ENCODE results near the gene ABCC3. TPM values are rescaled to one million over a fixed set of nuclear protein-coding genes. Genes with fewer than 3 reads are reported as not detected.

ABCC3 gene
- total and polyA plus RNA-seq, 9 of the 15 experiments (the other 6 are each of a cell fraction or from before 2014, with no cell fraction given) = 0.03 to 1.6 (median 0.42) TPM; not detected in 5

DNA sequence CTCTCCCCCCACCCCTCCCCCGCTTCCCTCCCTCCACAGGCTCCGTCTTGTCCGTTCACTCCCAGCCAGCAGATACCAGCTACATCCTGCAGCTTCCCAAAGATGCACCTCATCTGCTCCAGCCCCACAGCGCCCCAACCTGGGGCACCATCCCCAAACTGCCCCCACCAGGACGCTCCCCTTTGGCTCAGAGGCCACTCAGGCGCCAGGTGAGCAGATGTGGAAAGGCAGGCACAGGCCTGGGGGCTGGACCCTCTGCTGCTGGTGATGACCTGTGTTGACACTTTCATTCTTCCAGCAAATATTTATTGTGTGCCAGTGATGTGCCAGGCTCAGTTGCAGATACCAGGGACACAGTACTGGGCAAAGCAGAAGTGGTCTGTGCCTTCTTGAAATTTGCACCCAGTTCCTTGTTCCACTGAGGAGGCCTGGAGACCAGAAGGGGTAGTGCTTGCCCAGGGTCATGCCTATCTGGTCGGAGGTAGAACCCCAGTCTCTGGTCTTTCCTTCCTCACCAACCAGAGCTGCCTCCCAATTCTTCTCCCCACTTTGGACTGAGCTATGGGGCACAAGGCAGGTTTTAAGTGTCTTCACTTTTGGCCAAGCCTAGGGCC lies 10.3 kb upstream of the ABCC3 start:
- Histone ChIP-seq H3K4me2 (ENCODE audit: insufficient read depth, low read length) (no peak overlapping the region), H3K4me3 (no peak overlapping the region), H2AFZ (ENCODE audit: low read depth, low read length) (no peak overlapping the region), H3K27ac (ENCODE audit: extremely low read depth, low read depth, low read length) (no peak overlapping the region), H3K9me1 (ENCODE audit: control insufficient read depth, insufficient read depth, low read length) (no peaks in the 10 kb centered on the region), H3K79me2 (ENCODE audit: control insufficient read depth, insufficient read depth, low read length) (no peaks in the 10 kb centered on the region), H3K36me3 (ENCODE audit: control insufficient read depth, insufficient read depth, low read length) (no peaks in the 10 kb centered on the region), H4K20me1 (replicated peaks; ENCODE audit: control insufficient read depth, insufficient read depth, low read length) (no peaks in the 10 kb centered on the region), H3K9ac (ENCODE audit: insufficient read depth in 1 of 2, low read depth in 2 of 2, low read length in 2 of 2) (no peak overlapping the region), H3K27me3 (ENCODE audit: control insufficient read depth in 2 of 2, insufficient read depth in 2 of 2, low read length in 2 of 2) (peaks cover 18 to 39% of the 10 kb centered on the region in 2 experiments), H3K4me1 (replicated peaks in 1 of 2; ENCODE audit: control insufficient read depth in 2 of 2, insufficient read depth in 2 of 2, low read length in 2 of 2) (peaks cover 7 to 35% of the 10 kb centered on the region in 2 experiments; a peak in 4 of 5 replicates), H3K9me3 (replicated peaks; ENCODE audit: control insufficient read depth, insufficient read depth, low read depth, low read length) (no peaks in the 10 kb centered on the region)
- intact Hi-C loops (cut with micrococcal nuclease) = no loop called here
- ChIA-PET CTCF (ENCODE audit: low intra/inter-chr PET ratio) (interaction anchor here (1.0 kb wide), 1 partner anchor 57 kb away, joined by 3 read pairs; no protein-coding TSS in a partner anchor), POLR2A (interaction anchor here (0.6 to 1.4 kb wide), 3 partner anchors 8 to 93 kb away, joined by 3 to 6 read pairs (median 3); partner anchors contain the start of gene CACNA1G)
- in situ Hi-C loops (cut with MboI) = loop anchor here (5.0 kb wide), 1 partner anchor 137 kb away; no protein-coding TSS in a partner anchor
- DNase-seq (ENCODE audit: extremely low read depth in 1 of 4, low spot score in 3 of 4) (no peak), FAIRE-seq (no peak), ATAC-seq (no peak)
- BruUV-seq (replicated peaks) = no TSS peak
- WGBS (ENCODE audit: insufficient coverage, low coverage, missing lambda C conversion rate) = 10% methylated on average over 6 of the region's 7 CpGs
- TF ChIP-seq ZNF644 (tag; IDR thresholded peaks at IDR 0.05; ENCODE audit: low read depth) = no peak
- TF ChIP-seq, protein P1, sequence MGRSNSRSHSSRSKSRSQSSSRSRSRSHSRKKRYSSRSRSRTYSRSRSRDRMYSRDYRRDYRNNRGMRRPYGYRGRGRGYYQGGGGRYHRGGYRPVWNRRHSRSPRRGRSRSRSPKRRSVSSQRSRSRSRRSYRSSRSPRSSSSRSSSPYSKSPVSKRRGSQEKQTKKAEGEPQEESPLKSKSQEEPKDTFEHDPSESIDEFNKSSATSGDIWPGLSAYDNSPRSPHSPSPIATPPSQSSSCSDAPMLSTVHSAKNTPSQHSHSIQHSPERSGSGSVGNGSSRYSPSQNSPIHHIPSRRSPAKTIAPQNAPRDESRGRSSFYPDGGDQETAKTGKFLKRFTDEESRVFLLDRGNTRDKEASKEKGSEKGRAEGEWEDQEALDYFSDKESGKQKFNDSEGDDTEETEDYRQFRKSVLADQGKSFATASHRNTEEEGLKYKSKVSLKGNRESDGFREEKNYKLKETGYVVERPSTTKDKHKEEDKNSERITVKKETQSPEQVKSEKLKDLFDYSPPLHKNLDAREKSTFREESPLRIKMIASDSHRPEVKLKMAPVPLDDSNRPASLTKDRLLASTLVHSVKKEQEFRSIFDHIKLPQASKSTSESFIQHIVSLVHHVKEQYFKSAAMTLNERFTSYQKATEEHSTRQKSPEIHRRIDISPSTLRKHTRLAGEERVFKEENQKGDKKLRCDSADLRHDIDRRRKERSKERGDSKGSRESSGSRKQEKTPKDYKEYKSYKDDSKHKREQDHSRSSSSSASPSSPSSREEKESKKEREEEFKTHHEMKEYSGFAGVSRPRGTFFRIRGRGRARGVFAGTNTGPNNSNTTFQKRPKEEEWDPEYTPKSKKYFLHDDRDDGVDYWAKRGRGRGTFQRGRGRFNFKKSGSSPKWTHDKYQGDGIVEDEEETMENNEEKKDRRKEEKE (IDR thresholded peaks at IDR 0.05; ENCODE audit: borderline replicate concordance in 1 of 2, control insufficient read depth in 1 of 2, low read depth in 2 of 2, low read length in 1 of 2) = no peak
- no peak for TF ChIP-seq LCOR (CRISPR knock-in tag; IDR thresholded peaks at IDR 0.05)
- no peak for TF ChIP-seq JUN (IDR thresholded peaks at IDR 0.05; ENCODE audit: borderline replicate concordance, low read depth, low read length)
- TF ChIP-seq JUN (CRISPR knock-in tag; IDR thresholded peaks at IDR 0.05; ENCODE audit: borderline replicate concordance) = no peak
- TF ChIP-seq BMI1 (IDR thresholded peaks at IDR 0.05; ENCODE audit: low read length) = no peak
- TF ChIP-seq PHTF2 (CRISPR knock-in tag; IDR thresholded peaks at IDR 0.05) = no peak
- TF ChIP-seq ZNF561 (CRISPR knock-in tag; conservative IDR thresholded peaks at IDR 0.05) = no peak
- TF ChIP-seq ETV6 (IDR thresholded peaks at IDR 0.05; ENCODE audit: borderline replicate concordance in 1 of 2, low read depth in 2 of 2, low read length in 1 of 2) = no peak
- no peak for TF ChIP-seq ETV6 (CRISPR knock-in tag; IDR thresholded peaks at IDR 0.05; ENCODE audit: borderline replicate concordance)
- TF ChIP-seq, protein P2, sequence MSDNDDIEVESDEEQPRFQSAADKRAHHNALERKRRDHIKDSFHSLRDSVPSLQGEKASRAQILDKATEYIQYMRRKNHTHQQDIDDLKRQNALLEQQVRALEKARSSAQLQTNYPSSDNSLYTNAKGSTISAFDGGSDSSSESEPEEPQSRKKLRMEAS (CRISPR knock-in tag; IDR thresholded peaks at IDR 0.05) = no peak
- no peak for TF ChIP-seq ZNF668 (CRISPR knock-in tag; IDR thresholded peaks at IDR 0.05)
- no peak for TF ChIP-seq MYBL2 (IDR thresholded peaks at IDR 0.05; ENCODE audit: low read depth)
- TF ChIP-seq MYBL2 (CRISPR knock-in tag; IDR thresholded peaks at IDR 0.05; ENCODE audit: borderline replicate concordance) = no peak
- TF ChIP-seq ZKSCAN3 (CRISPR knock-in tag; IDR thresholded peaks at IDR 0.05) = no peak
- TF ChIP-seq DPF2 (IDR thresholded peaks at IDR 0.05) = no peak
- TF ChIP-seq SP1 (CRISPR knock-in tag; IDR thresholded peaks at IDR 0.05) = no peak
- TF ChIP-seq, protein P3, sequence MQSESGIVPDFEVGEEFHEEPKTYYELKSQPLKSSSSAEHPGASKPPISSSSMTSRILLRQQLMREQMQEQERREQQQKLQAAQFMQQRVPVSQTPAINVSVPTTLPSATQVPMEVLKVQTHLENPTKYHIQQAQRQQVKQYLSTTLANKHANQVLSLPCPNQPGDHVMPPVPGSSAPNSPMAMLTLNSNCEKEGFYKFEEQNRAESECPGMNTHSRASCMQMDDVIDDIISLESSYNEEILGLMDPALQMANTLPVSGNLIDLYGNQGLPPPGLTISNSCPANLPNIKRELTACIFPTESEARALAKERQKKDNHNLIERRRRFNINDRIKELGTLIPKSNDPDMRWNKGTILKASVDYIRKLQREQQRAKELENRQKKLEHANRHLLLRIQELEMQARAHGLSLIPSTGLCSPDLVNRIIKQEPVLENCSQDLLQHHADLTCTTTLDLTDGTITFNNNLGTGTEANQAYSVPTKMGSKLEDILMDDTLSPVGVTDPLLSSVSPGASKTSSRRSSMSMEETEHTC (IDR thresholded peaks at IDR 0.05) = no peak
- no peak for TF ChIP-seq ETV1 (tag; conservative IDR thresholded peaks at IDR 0.05; ENCODE audit: low read depth)
